ENCODE measurements around the gene MYH9.

DNA sequence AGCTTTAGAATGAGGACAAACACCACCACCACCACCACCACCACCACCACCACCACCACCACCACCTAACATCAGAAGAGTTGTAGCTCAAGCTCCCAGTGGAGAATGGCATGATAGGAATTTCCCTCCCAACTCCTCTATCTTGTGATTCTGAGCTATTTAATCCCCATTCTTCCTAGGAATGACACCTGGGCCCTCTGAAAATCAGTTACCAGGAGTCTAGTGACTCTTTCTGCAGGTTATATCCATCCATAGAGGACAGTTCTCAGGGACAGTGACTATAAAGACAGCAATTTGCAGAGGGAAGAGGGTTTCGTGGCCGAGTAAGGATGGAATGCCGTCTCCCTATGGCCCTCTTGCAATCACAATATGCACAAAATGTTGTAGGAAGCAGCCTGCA lies 27.8 kb downstream of the MYH9 start:
- TF ChIP-seq, protein P1, sequence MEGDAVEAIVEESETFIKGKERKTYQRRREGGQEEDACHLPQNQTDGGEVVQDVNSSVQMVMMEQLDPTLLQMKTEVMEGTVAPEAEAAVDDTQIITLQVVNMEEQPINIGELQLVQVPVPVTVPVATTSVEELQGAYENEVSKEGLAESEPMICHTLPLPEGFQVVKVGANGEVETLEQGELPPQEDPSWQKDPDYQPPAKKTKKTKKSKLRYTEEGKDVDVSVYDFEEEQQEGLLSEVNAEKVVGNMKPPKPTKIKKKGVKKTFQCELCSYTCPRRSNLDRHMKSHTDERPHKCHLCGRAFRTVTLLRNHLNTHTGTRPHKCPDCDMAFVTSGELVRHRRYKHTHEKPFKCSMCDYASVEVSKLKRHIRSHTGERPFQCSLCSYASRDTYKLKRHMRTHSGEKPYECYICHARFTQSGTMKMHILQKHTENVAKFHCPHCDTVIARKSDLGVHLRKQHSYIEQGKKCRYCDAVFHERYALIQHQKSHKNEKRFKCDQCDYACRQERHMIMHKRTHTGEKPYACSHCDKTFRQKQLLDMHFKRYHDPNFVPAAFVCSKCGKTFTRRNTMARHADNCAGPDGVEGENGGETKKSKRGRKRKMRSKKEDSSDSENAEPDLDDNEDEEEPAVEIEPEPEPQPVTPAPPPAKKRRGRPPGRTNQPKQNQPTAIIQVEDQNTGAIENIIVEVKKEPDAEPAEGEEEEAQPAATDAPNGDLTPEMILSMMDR (IDR thresholded peaks at IDR 0.05) = no peak
- TF ChIP-seq POLR2A (IDR thresholded peaks at IDR 0.05) = no peak

All from esophagus squamous epithelium (tissue), 4 donors.